ENCODE results near the gene UBE2E2.

The UBE2E2 gene

DNA sequence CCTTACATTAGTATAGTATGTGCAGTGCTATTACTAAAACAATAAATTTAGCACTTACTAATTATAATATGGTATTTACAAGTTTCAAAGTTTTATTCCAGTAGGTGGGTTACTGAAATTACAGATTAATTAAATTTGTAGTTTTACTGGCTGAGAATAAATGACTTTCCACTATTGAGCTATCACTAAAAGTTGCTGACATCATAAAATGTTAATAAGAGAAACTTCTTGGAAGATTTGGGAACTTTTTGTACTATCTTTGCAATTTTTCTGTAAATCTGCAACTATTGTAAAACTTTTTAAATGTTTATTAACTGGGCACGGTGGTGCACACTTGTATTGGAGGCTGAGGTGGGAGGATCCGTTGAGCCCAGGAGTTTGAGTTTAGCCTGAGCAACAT lies 247.7 kb downstream of the UBE2E2 start:
- no peak for DNase-seq

DNA sequence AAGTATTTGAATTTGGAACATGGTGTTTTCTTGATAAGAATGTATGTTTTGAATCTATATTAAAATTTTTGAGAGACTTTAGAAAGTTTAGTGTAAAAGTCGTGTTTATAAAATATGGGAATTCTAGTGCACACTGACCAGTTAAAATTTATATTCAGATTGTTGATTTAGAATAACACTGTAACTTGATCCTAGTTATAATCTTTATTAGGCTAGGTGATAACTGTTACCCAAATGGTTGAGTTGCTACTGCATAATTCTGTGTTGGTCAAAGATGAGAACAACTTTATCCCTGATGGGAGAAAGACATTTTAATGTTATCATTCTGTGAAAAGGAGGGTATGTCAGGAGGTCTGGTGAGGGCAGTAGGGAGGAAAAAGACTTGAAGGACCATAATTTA lies 249.3 kb downstream of the UBE2E2 start:
- DNase-seq = no peak

GRCh38 chr3:23455084-23455483 lies 252.0 kb downstream of the UBE2E2 start:
- no peak for DNase-seq

- DNase-seq = no peak
Observed at GRCh38 chr3:23455775-23456174, 252.6 kb downstream of the UBE2E2 start.

DNA sequence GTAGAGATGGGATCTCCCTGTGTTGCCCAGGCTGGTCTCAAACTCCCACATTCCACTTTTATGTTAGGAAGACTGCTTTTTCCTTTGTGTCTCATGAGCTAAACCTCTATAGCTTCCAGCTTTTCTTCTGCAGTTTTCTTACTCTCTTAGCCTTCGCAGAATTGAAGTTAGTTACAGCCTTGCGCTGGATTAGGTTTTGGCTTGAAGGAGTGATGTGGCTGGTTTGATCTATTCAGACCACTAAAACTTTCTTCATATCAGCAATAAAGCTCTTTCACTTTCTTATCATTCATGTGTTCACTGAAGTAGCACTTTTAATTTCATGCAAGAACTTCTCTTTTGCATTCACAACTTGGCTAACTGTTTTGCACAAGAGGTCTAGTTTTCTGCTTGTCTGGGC lies 254.6 kb downstream of the UBE2E2 start:
- no peak for DNase-seq

DNA sequence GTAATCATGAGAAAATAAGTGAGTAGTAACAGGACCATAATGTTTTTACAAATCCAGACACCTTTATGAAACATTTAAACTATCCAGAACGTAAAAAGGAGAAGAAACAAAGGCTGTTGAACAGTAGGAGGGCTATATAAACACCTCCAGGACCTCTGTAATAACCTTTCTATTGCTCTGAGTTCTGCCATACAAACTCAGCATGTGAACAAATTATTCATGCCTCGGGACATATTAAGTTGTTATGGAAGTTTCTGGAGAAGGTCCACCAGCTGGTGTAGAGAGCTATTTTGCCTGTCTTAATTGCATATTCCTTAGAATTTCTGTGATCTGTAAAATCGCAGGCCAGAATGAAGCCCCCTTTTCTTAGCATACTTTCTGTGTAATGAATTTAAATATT lies 256.3 kb downstream of the UBE2E2 start:
- DNase-seq = no peak

- DNase-seq = no peak
Observed at GRCh38 chr3:23459889-23460546, 256.9 kb downstream of the UBE2E2 start.

GRCh38 chr3:23461069-23461468 lies 257.9 kb downstream of the UBE2E2 start:
- DNase-seq = no peak

- DNase-seq = no peak
Observed at GRCh38 chr3:23463791-23464190, 260.7 kb downstream of the UBE2E2 start.

GRCh38 chr3:23465569-23465968 lies 262.4 kb downstream of the UBE2E2 start:
- DNase-seq = no peak

- DNase-seq = no peak
Observed at GRCh38 chr3:23468203-23468602, 265.1 kb downstream of the UBE2E2 start.

- DNase-seq = no peak
Observed at GRCh38 chr3:23474580-23475357, 271.6 kb downstream of the UBE2E2 start.

DNA sequence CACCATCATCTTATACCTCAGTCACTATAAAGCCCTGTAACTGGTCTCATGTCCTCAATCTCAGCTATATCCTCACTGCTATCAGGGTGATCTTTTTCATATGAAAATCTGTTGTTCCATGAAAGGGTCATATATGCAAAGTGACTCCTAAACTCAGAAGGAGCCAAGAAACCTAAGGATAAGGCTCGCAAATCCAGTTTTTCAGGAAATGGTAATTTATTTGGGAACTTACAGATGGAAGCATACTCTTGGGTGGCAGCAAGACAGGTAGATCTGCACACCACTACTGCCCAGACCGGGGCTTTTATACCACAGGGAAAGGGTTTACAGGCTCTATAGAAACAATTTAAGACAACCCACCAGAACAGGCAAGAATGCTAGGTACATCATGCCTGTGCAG lies 272.3 kb downstream of the UBE2E2 start:
- no peak for DNase-seq

GRCh38 chr3:23479026-23479425 lies 275.9 kb downstream of the UBE2E2 start:
- no peak for DNase-seq

DNA sequence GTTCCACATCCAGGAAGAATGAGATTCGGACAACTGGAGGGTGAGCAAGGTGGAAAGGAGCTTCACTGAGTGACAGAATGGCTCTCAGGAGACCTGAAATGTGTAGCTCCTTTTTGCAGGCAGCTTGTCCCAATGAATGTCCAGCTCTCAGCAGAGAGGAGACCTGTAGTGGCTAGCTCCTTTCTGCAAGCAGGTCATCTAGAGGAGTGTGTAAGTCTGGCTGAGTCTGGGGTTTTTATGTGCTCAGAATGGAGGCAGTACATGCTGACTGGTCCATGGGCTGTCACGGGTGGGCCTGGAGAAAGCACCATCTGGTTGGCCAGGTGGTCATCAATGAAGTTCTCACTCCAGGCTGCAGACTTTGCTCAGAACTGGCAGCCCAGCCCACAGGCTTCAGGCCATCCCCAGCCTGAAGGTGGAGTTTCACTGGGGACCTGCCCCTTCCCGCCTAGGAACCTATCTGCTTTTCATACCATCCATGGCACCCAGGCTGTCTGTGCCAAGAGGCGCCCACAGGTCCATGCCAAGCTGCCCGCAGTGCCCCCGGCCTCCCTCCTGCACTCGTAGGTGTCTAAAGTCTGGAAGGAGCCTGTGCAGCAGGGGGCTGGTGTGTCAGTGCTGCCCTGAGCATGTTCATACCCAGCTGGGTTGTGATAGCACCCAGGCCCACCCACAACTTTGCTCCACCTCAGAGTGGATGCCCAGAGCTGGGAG lies 276.6 kb downstream of the UBE2E2 start:
- DNase-seq = no peak

DNA sequence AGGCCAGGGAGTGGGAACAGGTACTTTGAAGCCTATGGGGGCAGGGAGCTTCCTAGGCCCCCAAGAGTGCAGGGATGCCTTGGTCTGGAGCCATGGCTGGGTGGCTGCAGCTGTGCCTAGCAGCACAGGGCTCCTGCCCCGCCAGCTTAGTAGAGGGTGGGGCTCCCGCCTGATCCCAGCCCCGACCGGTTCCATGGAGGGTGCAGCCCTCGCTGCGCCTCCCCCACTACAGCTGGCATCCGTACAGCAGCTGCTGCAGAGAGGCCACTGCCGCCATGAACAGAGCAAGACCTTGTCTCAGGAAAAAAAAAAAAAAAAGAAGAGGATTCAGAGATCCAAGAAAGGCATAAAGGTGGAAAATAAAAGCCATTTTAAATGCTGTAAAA lies 277.2 kb downstream of the UBE2E2 start:
- DNase-seq = no peak

- DNase-seq = no peak
Observed at GRCh38 chr3:23481011-23481615, 278.0 kb downstream of the UBE2E2 start.

DNA sequence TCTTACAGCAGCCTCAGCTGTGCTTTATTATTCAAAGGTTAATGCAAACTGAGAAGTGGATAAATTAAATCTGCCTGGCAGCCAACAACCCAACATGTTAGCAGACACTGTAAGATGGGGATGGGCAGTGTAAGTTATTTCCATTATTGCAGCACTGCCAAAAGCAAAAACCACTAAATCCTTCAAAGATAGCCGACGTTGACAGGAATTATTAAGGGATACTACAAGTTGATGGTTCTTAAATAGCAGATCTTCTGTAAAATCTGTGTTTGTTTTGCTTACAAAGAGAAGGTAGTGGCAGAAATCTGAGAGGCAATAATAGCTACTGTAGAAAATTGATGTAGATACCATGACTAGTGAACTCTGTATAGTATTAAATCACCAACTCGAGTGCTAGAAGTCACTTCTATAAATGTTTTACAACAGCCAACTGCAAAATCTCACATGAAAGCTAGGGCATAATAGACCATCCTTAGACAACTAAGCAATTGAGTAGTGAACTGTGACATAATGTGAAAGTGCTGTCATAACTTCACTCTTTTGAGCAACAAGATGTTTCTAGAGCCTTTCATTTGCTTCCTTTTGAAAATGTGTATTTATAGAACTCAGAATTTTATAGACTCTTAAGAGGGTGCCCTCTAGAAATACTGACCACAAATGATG lies 278.6 kb downstream of the UBE2E2 start:
- DNase-seq = no peak

GRCh38 chr3:23484386-23484785 lies 281.3 kb downstream of the UBE2E2 start:
- no peak for DNase-seq

DNA sequence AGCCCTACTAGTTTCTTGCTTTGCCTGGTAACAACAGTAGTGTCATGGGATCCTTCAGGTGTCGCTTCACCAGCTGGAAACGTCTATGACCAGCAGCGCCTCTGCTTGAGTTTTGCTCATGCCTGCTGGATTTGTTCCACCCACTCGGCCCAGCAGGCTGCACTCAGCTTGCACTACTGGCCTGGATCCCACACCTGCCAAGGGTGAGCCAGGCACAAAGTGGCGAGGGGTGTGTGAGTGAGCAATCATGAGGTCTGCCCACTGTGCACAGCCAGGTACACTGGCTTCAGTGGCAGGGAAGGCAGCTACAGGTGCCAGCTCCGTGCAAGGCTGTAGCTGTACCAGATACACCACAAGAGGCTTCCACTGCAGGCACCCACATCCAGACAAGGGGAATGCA lies 282.8 kb downstream of the UBE2E2 start:
- DNase-seq = no peak

- no peak for DNase-seq
Observed at GRCh38 chr3:23487015-23487414, 283.9 kb downstream of the UBE2E2 start.

GRCh38 chr3:23488618-23489017 lies 285.5 kb downstream of the UBE2E2 start:
- no peak for DNase-seq

All from CD4-positive, alpha-beta T cell treated with Interleukin-17A for 4 hours (primary cell).